Endothelial cell (in vitro differentiated cells): ENCODE results near the gene NPY5R. TPM values are rescaled to one million over a fixed set of nuclear protein-coding genes. Genes with fewer than 3 reads are reported as not detected.

ENCODE experiments used
- DNase-seq: peaks from one replicate; pipeline ENCODE4 v3.0.0; 2021; ENCODE audit warnings: low spot score
- H3K27ac Mint-ChIP-seq: one replicate; pipeline ENCODE4 v1.8.0; 2021; ENCODE audit warnings: mixed read lengths, inconsistent platforms; ENCODE audit not compliant: unreplicated experiment
- H3K27me3 Mint-ChIP-seq: one replicate; pipeline ENCODE4 v1.8.0; 2021; ENCODE audit warnings: mild to moderate bottlenecking, moderate library complexity, mixed read lengths, inconsistent platforms; ENCODE audit not compliant: unreplicated experiment
- H3K36me3 Mint-ChIP-seq: one replicate; pipeline ENCODE4 v1.8.0; 2021; ENCODE audit warnings: mild to moderate bottlenecking, low read depth, mixed read lengths, inconsistent platforms; ENCODE audit not compliant: unreplicated experiment
- H3K4me1 Mint-ChIP-seq: one replicate; pipeline ENCODE4 v1.8.0; 2021; ENCODE audit warnings: mild to moderate bottlenecking, mixed read lengths, inconsistent platforms; ENCODE audit not compliant: unreplicated experiment
- H3K4me3 Mint-ChIP-seq: one replicate; pipeline ENCODE4 v1.8.0; 2021; ENCODE audit warnings: mild to moderate bottlenecking, mixed read lengths, inconsistent platforms; ENCODE audit not compliant: unreplicated experiment
- H3K9me3 Mint-ChIP-seq: one replicate; pipeline ENCODE4 v1.8.0; 2021; ENCODE audit warnings: mixed read lengths, inconsistent platforms; ENCODE audit not compliant: unreplicated experiment
- CTCF ChIP-seq: fragments of 200-600 bp; sonication (generic); IDR thresholded peaks from one replicate; pipeline ENCODE4 v1.5.0; 2021; ENCODE audit warnings: antibody characterized with exemption; ENCODE audit not compliant: unreplicated experiment
- long read RNA-seq: library from polyadenylated mRNA; unstranded; transcript quantifications from one replicate; pipeline ENCODE4 v2.0.0, GENCODE V29; 2020; ENCODE audit not compliant: unreplicated experiment
- total RNA-seq: library from RNA; stranded (reverse); fragmentation: NEBNext Ultra II Directional; extraction: Animal tissue kit (Norgen Biotek cat#: 25700); gene quantifications from one replicate; pipeline ENCODE4 v1.2.1, GENCODE V29; 2021; ENCODE audit not compliant: unreplicated experiment

Gene NPY5R
- 0.38 TPM for total RNA-seq
- long read RNA-seq: 0 reads

GRCh38 chr4:163343604-163344146, at the start of gene NPY5R:
TSS of gene NPY5R (plus strand) at chr4:163343892. CDS start at chr4:163350274, 6,382 bp downstream.
- no peak for TF ChIP-seq CTCF
- H3K4me3 Mint-ChIP-seq: peak within 1 kb of the TSS; percentile 88
- no peaks in the 10 kb centered on the region for H3K9me3 Mint-ChIP-seq
- peaks cover 8% of the 10 kb centered on the region for H3K27me3 Mint-ChIP-seq
- peaks cover 4% of the 10 kb centered on the region for H3K4me1 Mint-ChIP-seq
- no peaks in the 10 kb centered on the region for H3K36me3 Mint-ChIP-seq
- H3K27ac Mint-ChIP-seq: no peak within 1 kb of the TSS
- peak; percentile 24 for DNase-seq

GRCh38 chr4:163295138-163295537, 48.6 kb upstream of the NPY5R start:
- no peaks in the 10 kb centered on the region for H3K9me3 Mint-ChIP-seq
- H3K36me3 Mint-ChIP-seq: no peaks in the 10 kb centered on the region
- DNase-seq: no peak
- H3K4me3 Mint-ChIP-seq: no peak overlapping the region
- no peaks in the 10 kb centered on the region for H3K4me1 Mint-ChIP-seq
- peaks cover 2% of the 10 kb centered on the region for H3K27me3 Mint-ChIP-seq
- no peak overlapping the region for H3K27ac Mint-ChIP-seq
- no peak for TF ChIP-seq CTCF

- Mint-ChIP-seq H3K27ac (no peak overlapping the region), H3K27me3 (peaks cover 2% of the 10 kb centered on the region), H3K36me3 (no peaks in the 10 kb centered on the region), H3K4me3 (no peak overlapping the region), H3K4me1 (no peaks in the 10 kb centered on the region), H3K9me3 (no peaks in the 10 kb centered on the region)
- TF ChIP-seq CTCF: no peak
- no peak for DNase-seq
Observed at GRCh38 chr4:163300445-163300844, 43.2 kb upstream of the NPY5R start.

- Mint-ChIP-seq H3K4me3 (no peak overlapping the region), H3K27me3 (peaks cover 2% of the 10 kb centered on the region), H3K36me3 (no peaks in the 10 kb centered on the region), H3K9me3 (no peaks in the 10 kb centered on the region), H3K4me1 (no peaks in the 10 kb centered on the region), H3K27ac (no peak overlapping the region)
- DNase-seq: no peak
- TF ChIP-seq CTCF: no peak
Observed at GRCh38 chr4:163303069-163303468, 40.6 kb upstream of the NPY5R start.

- Mint-ChIP-seq H3K4me1 (no peaks in the 10 kb centered on the region), H3K27ac (no peak overlapping the region), H3K9me3 (no peaks in the 10 kb centered on the region), H3K36me3 (no peaks in the 10 kb centered on the region), H3K4me3 (no peak overlapping the region), H3K27me3 (no peaks in the 10 kb centered on the region)
- no peak for DNase-seq
- TF ChIP-seq CTCF: no peak
Observed at GRCh38 chr4:163309466-163309865, 34.2 kb upstream of the NPY5R start.
